DOHH2 (cell line): ENCODE data around the gene SLC22A16.

Experiments
- H3F3A ChIP-seq: fragments of 200-600 bp; sonication (generic), shearing (Covaris generic); 2 replicates; pipeline ENCODE4 v1.6.0; 2016; ENCODE audit warnings: antibody characterized with exemption, mild to moderate bottlenecking; ENCODE audit not compliant: control insufficient read depth, insufficient read depth
- H3K27ac ChIP-seq: fragments of 200-600 bp; sonication (generic); 2 replicates; pipeline ENCODE4 v1.5.1; 2014; ENCODE audit warnings: low read depth, mild to moderate bottlenecking, low read length, moderate library complexity
- H3K27me3 ChIP-seq: fragments of 200-600 bp; sonication (generic); 2 replicates; pipeline ENCODE4 v1.6.1; 2014; ENCODE audit warnings: mild to moderate bottlenecking, low read length, mixed read lengths; ENCODE audit not compliant: control insufficient read depth
- H3K36me3 ChIP-seq: fragments of 200-600 bp; sonication (generic); 2 replicates; pipeline ENCODE4 v1.6.1; 2014; ENCODE audit warnings: mild to moderate bottlenecking, low read length, moderate library complexity, mixed read lengths; ENCODE audit not compliant: control insufficient read depth
- H3K4me1 ChIP-seq: fragments of 200-600 bp; sonication (generic); 2 replicates; pipeline ENCODE4 v1.6.1; 2014; ENCODE audit warnings: mild to moderate bottlenecking, low read length, mixed read lengths; ENCODE audit not compliant: control insufficient read depth
- H3K4me2 ChIP-seq: fragments of 200-600 bp; sonication (generic); 2 replicates; pipeline ENCODE4 v1.6.0; 2014; ENCODE audit warnings: mild to moderate bottlenecking, low read length, moderate library complexity
- H3K4me3 ChIP-seq: fragments of 200-600 bp; sonication (generic); 2 replicates; pipeline ENCODE4 v1.5.1; 2014; ENCODE audit warnings: mild to moderate bottlenecking, low read length, mixed read lengths
- H3K79me2 ChIP-seq: fragments of 200-600 bp; sonication (generic); 2 replicates; pipeline ENCODE4 v1.6.1; 2014; ENCODE audit warnings: mild to moderate bottlenecking, low read length, mixed read lengths; ENCODE audit not compliant: control insufficient read depth
- H3K9me2 ChIP-seq: fragments of 200-600 bp; sonication (generic); replicated peaks from 2 replicates; pipeline ENCODE4 v1.6.1; 2014; ENCODE audit warnings: mild to moderate bottlenecking, low read length, mixed read lengths; ENCODE audit not compliant: control insufficient read depth
- H3K9me3 ChIP-seq: fragments of 200-600 bp; sonication (generic); 2 replicates; pipeline ENCODE4 v1.6.1; 2014; ENCODE audit warnings: antibody characterized with exemption, low read length, mixed read lengths; ENCODE audit not compliant: control insufficient read depth, insufficient read depth
- H4K20me1 ChIP-seq: fragments of 200-600 bp; sonication (generic); 2 replicates; pipeline ENCODE4 v1.6.0; 2014; ENCODE audit warnings: low read depth, mild to moderate bottlenecking, antibody characterized with exemption, low read length, moderate library complexity; ENCODE audit not compliant: control insufficient read depth, insufficient read depth
- EZH2phosphoT487 ChIP-seq: fragments of 200-600 bp; sonication (generic); IDR thresholded peaks from 2 replicates; pipeline ENCODE4 v1.6.1; 2017; ENCODE audit warnings: borderline replicate concordance, mild to moderate bottlenecking, antibody characterized with exemption, low read length, moderate library complexity, mixed read lengths
- TF ChIP-seq, protein P1 (sequence below): fragments of 200-600 bp; sonication (generic); IDR thresholded peaks from one replicate; pipeline ENCODE4 v1.5.1; 2014; ENCODE audit warnings: antibody characterized with exemption, mild to moderate bottlenecking, low read depth, low read length; ENCODE audit not compliant: poor library complexity, severe bottlenecking

The SLC22A16 gene

DNA sequence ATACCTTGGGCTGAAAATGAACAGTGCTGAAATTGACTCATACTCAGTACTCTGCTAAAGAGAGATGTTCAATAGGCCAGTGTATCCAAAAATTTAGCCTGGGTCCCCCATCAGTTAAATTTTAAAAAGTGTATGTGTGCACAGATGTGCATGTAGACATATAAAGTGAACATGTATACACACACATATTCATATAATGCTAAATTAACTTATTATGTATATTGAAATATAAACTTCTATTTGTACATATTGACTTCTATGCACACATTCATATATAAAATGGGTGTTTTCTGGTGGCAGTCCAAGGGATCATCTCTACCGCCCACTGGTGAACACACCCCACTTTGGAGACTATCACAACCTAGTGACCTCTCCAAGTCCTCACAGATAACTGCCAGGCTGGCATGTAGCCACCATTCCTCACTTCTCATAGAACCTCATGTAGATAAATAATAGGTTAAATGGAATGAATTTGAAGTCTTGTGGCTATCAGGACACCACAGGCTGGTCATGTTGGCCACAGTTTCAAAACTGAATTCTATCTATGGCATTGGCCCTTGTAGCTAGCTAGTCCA, 8.8 kb downstream of the SLC22A16 start:
- Histone ChIP-seq H3F3A (no peaks in the 10 kb centered on the region), H3K4me3 (no peak overlapping the region), H3K4me2 (no peak overlapping the region), H3K27ac (no peak overlapping the region), H3K36me3 (no peaks in the 10 kb centered on the region), H3K27me3 (peaks cover 12% of the 10 kb centered on the region; the same call in 1 of the 2 replicates), H3K4me1 (no peaks in the 10 kb centered on the region), H4K20me1 (no peaks in the 10 kb centered on the region), H3K79me2 (no peaks in the 10 kb centered on the region), H3K9me3 (no peaks in the 10 kb centered on the region), H3K9me2 (no peaks in the 10 kb centered on the region)
- no peak for TF ChIP-seq EZH2phosphoT487

DNA sequence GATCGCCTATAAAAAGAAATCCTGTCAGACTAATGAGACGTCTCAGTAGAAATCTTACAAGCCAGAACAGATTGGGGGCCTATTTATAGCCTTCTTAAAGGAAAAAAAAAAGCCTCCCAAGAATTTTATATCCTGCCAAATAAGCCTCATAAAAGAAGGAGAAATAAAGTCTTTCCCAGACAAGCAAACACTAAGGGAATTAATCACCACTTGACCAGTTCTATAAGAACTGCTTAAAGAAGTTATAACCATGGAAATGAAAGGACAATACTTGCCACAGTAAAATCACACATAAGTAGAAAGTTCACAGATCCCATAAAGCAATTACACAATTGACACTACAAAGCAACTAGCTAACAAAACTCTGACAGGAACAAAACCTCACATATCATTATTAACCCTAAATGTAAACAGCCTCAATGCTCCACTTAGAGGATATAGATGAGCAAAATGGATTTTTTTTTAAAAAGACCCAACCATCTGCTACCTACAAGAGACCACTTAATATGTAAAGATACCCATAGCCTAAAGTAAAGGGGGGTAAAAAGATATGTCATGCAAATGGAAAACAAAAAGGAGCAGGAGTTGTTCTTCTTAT, 13.4 kb downstream of the SLC22A16 start:
- H3K36me3 ChIP-seq: no peaks in the 10 kb centered on the region
- no peak overlapping the region for H3K4me2 ChIP-seq
- peaks cover 7% of the 10 kb centered on the region; the same call in 1 of the 2 replicates for H3K27me3 ChIP-seq
- H3F3A ChIP-seq: no peaks in the 10 kb centered on the region
- H3K4me1 ChIP-seq: no peaks in the 10 kb centered on the region
- no peak overlapping the region for H3K4me3 ChIP-seq
- no peaks in the 10 kb centered on the region for H3K79me2 ChIP-seq
- no peaks in the 10 kb centered on the region for H4K20me1 ChIP-seq
- no peaks in the 10 kb centered on the region for H3K9me2 ChIP-seq
- H3K9me3 ChIP-seq: peaks cover 5% of the 10 kb centered on the region
- TF ChIP-seq EZH2phosphoT487: no peak
- TF ChIP-seq, protein P1, sequence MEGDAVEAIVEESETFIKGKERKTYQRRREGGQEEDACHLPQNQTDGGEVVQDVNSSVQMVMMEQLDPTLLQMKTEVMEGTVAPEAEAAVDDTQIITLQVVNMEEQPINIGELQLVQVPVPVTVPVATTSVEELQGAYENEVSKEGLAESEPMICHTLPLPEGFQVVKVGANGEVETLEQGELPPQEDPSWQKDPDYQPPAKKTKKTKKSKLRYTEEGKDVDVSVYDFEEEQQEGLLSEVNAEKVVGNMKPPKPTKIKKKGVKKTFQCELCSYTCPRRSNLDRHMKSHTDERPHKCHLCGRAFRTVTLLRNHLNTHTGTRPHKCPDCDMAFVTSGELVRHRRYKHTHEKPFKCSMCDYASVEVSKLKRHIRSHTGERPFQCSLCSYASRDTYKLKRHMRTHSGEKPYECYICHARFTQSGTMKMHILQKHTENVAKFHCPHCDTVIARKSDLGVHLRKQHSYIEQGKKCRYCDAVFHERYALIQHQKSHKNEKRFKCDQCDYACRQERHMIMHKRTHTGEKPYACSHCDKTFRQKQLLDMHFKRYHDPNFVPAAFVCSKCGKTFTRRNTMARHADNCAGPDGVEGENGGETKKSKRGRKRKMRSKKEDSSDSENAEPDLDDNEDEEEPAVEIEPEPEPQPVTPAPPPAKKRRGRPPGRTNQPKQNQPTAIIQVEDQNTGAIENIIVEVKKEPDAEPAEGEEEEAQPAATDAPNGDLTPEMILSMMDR: no peak
- H3K27ac ChIP-seq: no peak overlapping the region

DNA sequence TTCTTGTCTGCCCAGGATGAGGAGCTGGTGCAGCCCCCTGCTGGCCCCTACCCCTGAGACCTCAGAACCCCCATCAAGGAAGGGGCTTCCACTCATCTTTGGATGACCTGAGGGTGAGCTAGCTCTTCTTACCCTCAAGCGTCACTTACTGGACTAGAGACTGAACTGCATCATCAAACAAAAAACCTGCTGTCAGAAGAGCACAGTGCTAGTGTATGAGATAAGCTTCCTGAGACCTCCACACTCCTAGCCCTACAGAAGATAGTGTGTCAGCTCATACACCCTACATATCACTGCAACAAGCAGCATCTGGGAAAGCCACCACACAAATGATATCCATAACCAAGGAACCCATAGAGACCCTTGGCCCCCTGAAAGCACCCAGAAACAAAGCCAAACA, 15.0 kb downstream of the SLC22A16 start:
- Histone ChIP-seq H3K4me3 (no peak overlapping the region), H3K4me1 (no peaks in the 10 kb centered on the region), H3K27ac (no peak overlapping the region), H3K79me2 (no peaks in the 10 kb centered on the region), H3K36me3 (no peaks in the 10 kb centered on the region), H3F3A (no peaks in the 10 kb centered on the region), H3K9me2 (no peaks in the 10 kb centered on the region), H4K20me1 (no peaks in the 10 kb centered on the region), H3K27me3 (peaks cover 7% of the 10 kb centered on the region; the same call in 1 of the 2 replicates), H3K9me3 (peaks cover 5% of the 10 kb centered on the region), H3K4me2 (no peak overlapping the region)
- TF ChIP-seq, protein P1: no peak
- TF ChIP-seq EZH2phosphoT487: no peak

DNA sequence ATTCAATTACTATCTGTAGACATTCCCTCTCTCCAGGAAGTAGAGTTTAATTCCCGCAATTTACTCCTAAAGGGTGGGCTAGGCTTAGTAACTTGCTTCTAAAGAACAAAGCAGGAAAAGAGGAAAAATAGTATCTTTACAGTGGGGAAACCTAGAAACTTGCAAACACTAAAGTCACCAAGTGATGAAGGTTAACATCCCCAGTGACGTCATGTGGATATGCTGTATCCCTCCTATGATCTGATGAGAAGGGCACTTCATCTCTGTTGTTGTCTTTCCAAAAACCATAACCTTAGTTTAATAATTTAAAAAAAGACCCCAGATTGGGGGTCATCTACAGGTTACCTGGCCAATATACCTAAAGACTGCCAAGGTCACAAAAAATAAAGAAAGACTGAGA, 17.3 kb downstream of the SLC22A16 start:
- Histone ChIP-seq H3K9me3 (peaks cover 5% of the 10 kb centered on the region), H3K27me3 (0 out of 2 replicates have a peak, but pooled peaks cover under 1% of the 10 kb centered on the region), H3K4me3 (no peak overlapping the region), H3K79me2 (no peaks in the 10 kb centered on the region), H3K36me3 (no peaks in the 10 kb centered on the region), H3K9me2 (no peaks in the 10 kb centered on the region), H4K20me1 (no peaks in the 10 kb centered on the region), H3K4me2 (no peak overlapping the region), H3K4me1 (no peaks in the 10 kb centered on the region), H3F3A (no peaks in the 10 kb centered on the region), H3K27ac (no peak overlapping the region)
- TF ChIP-seq, protein P1: no peak
- TF ChIP-seq EZH2phosphoT487: no peak
